PC-9 (cell line): ENCODE data around the gene ADPGK. TPM values are rescaled to one million over a fixed set of nuclear protein-coding genes. Genes with fewer than 3 reads are reported as not detected.

ENCODE experiments used
- BruUV-seq: library from RNA; stranded (reverse); fragments of 400-500 nt; replicated peaks from 2 replicates; lab custom pipeline; 2021; lab: Mats Ljungman, UMichigan
- CTCF ChIA-PET: fragments of 300-600 bp; sonication (Branson Sonifier 250); formaldehyde crosslinking; loops from one replicate; lab custom pipeline; 2022; ENCODE audit warnings: antibody characterized with exemption; lab: Charles Lee
- POLR2A ChIA-PET: fragments of 300-600 bp; sonication (Branson Sonifier 250); formaldehyde crosslinking; loops from one replicate; lab custom pipeline; 2022; ENCODE audit warnings: antibody characterized with exemption; ENCODE audit not compliant: unreplicated experiment; lab: Charles Lee
- DNase-seq, 2 experiments: peaks; one replicate each; pipeline versions ENCODE4 v3.0.0 to v3.0.0-alpha.2; 2015 to 2022; ENCODE audit warnings: mixed read lengths in 1 of 2
- H2AFZ ChIP-seq: fragments of 200-600 bp; sonication (generic); 2 replicates; pipeline ENCODE4 v1.8.1; 2017; ENCODE audit warnings: antibody characterized with exemption
- H3F3A ChIP-seq: fragments of 200-600 bp; sonication (generic); 2 replicates; pipeline ENCODE4 v1.8.1; 2017; ENCODE audit warnings: antibody characterized with exemption, mild to moderate bottlenecking, low read depth; ENCODE audit not compliant: insufficient read depth
- H3K27ac ChIP-seq: fragments of 200-600 bp; sonication (generic); 2 replicates; pipeline ENCODE4 v1.6.1; 2016; ENCODE audit warnings: mixed run types
- H3K27me3 ChIP-seq: fragments of 200-600 bp; sonication (generic); 2 replicates; pipeline ENCODE4 v1.6.1; 2016; ENCODE audit warnings: low read depth, mixed run types; ENCODE audit not compliant: insufficient read depth
- H3K36me3 ChIP-seq: fragments of 200-600 bp; sonication (generic); 2 replicates; pipeline ENCODE4 v1.6.1; 2016; ENCODE audit warnings: low read depth, mixed run types
- H3K4me1 ChIP-seq: fragments of 200-600 bp; sonication (generic); replicated peaks from 2 replicates; pipeline ENCODE4 v1.6.1; 2016; ENCODE audit warnings: mixed run types; ENCODE audit not compliant: insufficient read depth
- H3K4me2 ChIP-seq: fragments of 200-600 bp; sonication (generic); 2 replicates; pipeline ENCODE4 v1.6.1; 2017; ENCODE audit warnings: mixed run types
- H3K4me3 ChIP-seq: fragments of 200-600 bp; sonication (generic); 2 replicates; pipeline ENCODE4 v1.6.1; 2016; ENCODE audit warnings: mixed run types
- H3K79me2 ChIP-seq: fragments of 200-600 bp; sonication (generic); 2 replicates; pipeline ENCODE4 v1.6.1; 2017; ENCODE audit warnings: low read depth, mixed run types
- H3K9me2 ChIP-seq: fragments of 200-600 bp; sonication (generic); 2 replicates; pipeline ENCODE4 v1.8.1; 2017; ENCODE audit warnings: mild to moderate bottlenecking; ENCODE audit not compliant: insufficient read depth
- H3K9me3 ChIP-seq: fragments of 200-600 bp; sonication (generic); 2 replicates; pipeline ENCODE4 v1.8.1; 2016; ENCODE audit warnings: low read depth; ENCODE audit not compliant: insufficient read depth
- H4K20me1 ChIP-seq: fragments of 200-600 bp; sonication (generic); 2 replicates; pipeline ENCODE4 v1.8.1; 2017; ENCODE audit not compliant: insufficient read depth
- CTCF ChIP-seq: fragments of 200-600 bp; sonication (generic); conservative IDR thresholded peaks from 2 replicates; pipeline ENCODE4 v1.6.1; 2017; ENCODE audit warnings: mixed run types, antibody characterized with exemption, mild to moderate bottlenecking, moderate library complexity
- EZH2 ChIP-seq: fragments of 200-600 bp; sonication (generic); IDR thresholded peaks from 2 replicates; pipeline ENCODE4 v1.8.0; 2017; ENCODE audit warnings: antibody characterized with exemption, low read depth
- intact Hi-C: fragments of 100-400 bp; cut with micrococcal nuclease; formaldehyde crosslinking; loops from one replicate; pipeline ENCODE4 v1.10.0; 2022; ENCODE audit not compliant: unreplicated experiment
- total RNA-seq: library from RNA; stranded (reverse); gene quantifications from 2 replicates; pipeline ENCODE4 v1.2.3, GENCODE V29; 2021

ADPGK gene
- total RNA-seq, 1 experiment from 2014 or later: 40.3 TPM

DNA sequence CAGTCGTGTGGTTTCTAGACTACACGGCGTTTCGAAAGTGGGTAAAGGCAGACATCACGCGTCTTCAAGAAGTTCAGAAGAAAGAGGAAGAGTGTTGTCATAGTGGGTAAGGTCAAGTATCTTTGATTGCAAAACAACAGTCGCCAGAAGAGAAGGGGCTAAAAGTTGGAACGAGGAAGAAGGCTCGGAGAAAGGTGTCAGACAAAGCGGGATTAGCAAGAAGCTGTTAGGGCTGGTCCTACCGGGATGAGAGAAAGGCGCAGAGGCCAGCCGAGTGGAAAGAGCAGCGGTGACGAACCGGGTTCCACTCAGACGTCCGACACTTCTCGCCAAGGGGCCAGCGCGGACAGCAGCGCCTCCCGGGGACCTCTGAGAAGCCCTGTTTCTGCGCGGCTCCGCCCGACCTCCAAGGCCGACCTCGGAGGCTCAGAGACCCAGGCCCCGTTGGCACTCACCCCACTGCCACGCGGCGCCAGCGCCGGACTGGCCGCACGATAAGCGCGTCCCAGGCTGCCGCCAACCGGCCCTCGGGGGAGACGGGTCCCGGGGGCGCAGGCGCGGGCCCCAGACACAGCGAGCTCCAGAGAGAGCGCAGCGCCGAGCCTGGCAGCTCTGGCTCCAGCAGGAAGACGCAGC lies 436 bp downstream of the ADPGK start:
- Histone ChIP-seq H3K9me2 (no peaks in the 10 kb centered on the region), H3K27me3 (peaks cover 5% of the 10 kb centered on the region; the same call in 1 of the 2 replicates), H3K36me3 (0 out of 2 replicates have a peak, but pooled peaks cover 3% of the 10 kb centered on the region), H4K20me1 (no peaks in the 10 kb centered on the region), H3K4me3 (peak overlapping the region; percentile 64), H3K9me3 (no peaks in the 10 kb centered on the region), H3K79me2 (peaks cover 44% of the 10 kb centered on the region), H3K4me2 (peak overlapping the region; percentile 99), H2AFZ (peak overlapping the region; percentile 87), H3K27ac (peak overlapping the region; percentile 55), H3F3A (no peaks in the 10 kb centered on the region), H3K4me1 (peaks cover 21% of the 10 kb centered on the region)
- BruUV-seq: no TSS peak
- intact Hi-C loops: loop anchor here (5.0 to 10.0 kb wide), 4 partner anchors 178 to 849 kb away; partner anchors contain the start of genes ARIH1 and NPTN
- ChIA-PET POLR2A (no interaction called here), CTCF (no interaction called here)
- TF ChIP-seq CTCF (no peak), EZH2 (no peak)
- DNase-seq: no peak

DNA sequence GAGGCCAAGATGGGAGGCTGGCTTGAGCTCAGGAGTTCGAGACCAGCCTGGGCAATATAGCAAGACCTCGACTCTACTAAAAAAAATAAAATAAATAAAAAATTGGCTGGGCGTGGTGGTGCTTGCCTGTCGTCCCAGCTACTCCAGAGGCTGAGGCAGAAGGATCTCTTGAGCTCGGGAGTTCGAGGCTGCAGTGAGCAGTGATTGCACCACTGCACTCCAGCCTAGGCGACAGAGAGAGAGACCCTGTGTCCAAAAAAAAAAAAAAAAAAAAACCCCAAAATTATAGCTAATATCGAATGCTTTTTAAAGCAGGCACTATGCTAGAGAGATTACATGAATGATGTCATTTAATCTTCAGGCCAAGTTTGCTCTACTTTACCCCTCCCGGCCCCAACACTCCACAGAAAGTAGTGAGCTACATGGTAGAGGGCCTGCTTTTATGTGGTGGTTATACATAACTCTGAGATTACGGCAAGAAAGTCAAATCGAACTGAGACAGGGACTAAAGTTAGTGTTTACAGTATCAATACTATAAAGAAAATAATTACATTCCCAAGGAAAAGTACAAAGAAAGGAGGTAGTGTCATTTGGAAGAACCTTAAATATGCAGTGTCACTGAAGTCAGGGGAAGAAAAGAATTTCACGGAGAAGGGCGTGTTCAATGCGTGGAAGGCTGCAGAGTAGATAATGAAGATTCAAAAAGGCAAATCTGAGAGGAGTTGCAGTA lies 1.1 kb downstream of the ADPGK start:
- TF ChIP-seq CTCF (no peak), EZH2 (no peak)
- intact Hi-C loops: loop anchor here (5.0 to 10.0 kb wide), 4 partner anchors 178 to 850 kb away; partner anchors contain the start of genes ARIH1 and NPTN
- no peaks in the 10 kb centered on the region for H3F3A ChIP-seq
- no peaks in the 10 kb centered on the region for H3K9me3 ChIP-seq
- peaks cover 48% of the 10 kb centered on the region for H3K79me2 ChIP-seq
- peak overlapping the region; percentile 64 for H3K4me3 ChIP-seq
- H3K4me2 ChIP-seq: peak overlapping the region; percentile 99
- H2AFZ ChIP-seq: peak overlapping the region; percentile 87
- no peaks in the 10 kb centered on the region for H4K20me1 ChIP-seq
- ChIA-PET CTCF (no interaction called here), POLR2A (no interaction called here)
- TSS peak; percentile 57 for BruUV-seq
- H3K4me1 ChIP-seq: peaks cover 21% of the 10 kb centered on the region
- peak overlapping the region; percentile 55; the same call in 1 of the 2 replicates for H3K27ac ChIP-seq
- DNase-seq: no peak
- H3K36me3 ChIP-seq: 0 out of 2 replicates have a peak, but pooled peaks cover 3% of the 10 kb centered on the region
- peaks cover 2% of the 10 kb centered on the region; the same call in 1 of the 2 replicates for H3K27me3 ChIP-seq
- no peaks in the 10 kb centered on the region for H3K9me2 ChIP-seq

GRCh38 chr15:72781631-72782030 lies 1.9 kb downstream of the ADPGK start:
- Histone ChIP-seq H3K9me2 (no peaks in the 10 kb centered on the region), H3K4me1 (peaks cover 21% of the 10 kb centered on the region), H3K4me2 (peak overlapping the region; percentile 99), H3K4me3 (0 out of 2 replicates have a peak overlapping the region, but pooled peaks have one; percentile 64), H3K79me2 (peaks cover 52% of the 10 kb centered on the region), H2AFZ (no peak overlapping the region), H3K27me3 (no peaks in the 10 kb centered on the region), H3F3A (no peaks in the 10 kb centered on the region), H3K36me3 (0 out of 2 replicates have a peak, but pooled peaks cover 3% of the 10 kb centered on the region), H3K9me3 (no peaks in the 10 kb centered on the region), H4K20me1 (peaks cover 8% of the 10 kb centered on the region), H3K27ac (no peak overlapping the region)
- ChIA-PET CTCF (no interaction called here), POLR2A (no interaction called here)
- TF ChIP-seq CTCF (no peak), EZH2 (no peak)
- no TSS peak for BruUV-seq
- no peak for DNase-seq
- intact Hi-C loops: loop anchor here (5.0 to 10.0 kb wide), 4 partner anchors 177 to 851 kb away; partner anchors contain the start of genes ARIH1 and NPTN
